Fibroblast of skin of back (primary cell): ENCODE measurements around the gene INPP5A.

ENCODE experiments used
- DNase-seq: peaks from one replicate; pipeline ENCODE4 v3.0.0-alpha.2; 2013

Gene INPP5A

GRCh38 chr10:132774902-132775863, 237.6 kb downstream of the INPP5A start:
- peak; percentile 57 for DNase-seq

GRCh38 chr10:132776186-132776585, 238.6 kb downstream of the INPP5A start:
- no peak for DNase-seq

- DNase-seq = no peak
These were observed 239.2 kb downstream of the INPP5A start for GRCh38 chr10:132776821-132777220.

- no peak for DNase-seq
These were observed 239.9 kb downstream of the INPP5A start for GRCh38 chr10:132777441-132777840.

- DNase-seq = no peak
These were observed 242.1 kb downstream of the INPP5A start for GRCh38 chr10:132779549-132780294.

- no peak for DNase-seq
These were observed 242.8 kb downstream of the INPP5A start for GRCh38 chr10:132780356-132780755.

GRCh38 chr10:132781556-132781955, 244.0 kb downstream of the INPP5A start:
- no peak for DNase-seq

GRCh38 chr10:132783165-132783939, 245.8 kb downstream of the INPP5A start:
- no peak for DNase-seq

GRCh38 chr10:132783940-132784865, 246.6 kb downstream of the INPP5A start:
- DNase-seq = no peak

GRCh38 chr10:132784866-132785722, 247.5 kb downstream of the INPP5A start:
- no peak for DNase-seq

- peak; percentile 15 for DNase-seq
These were observed 248.3 kb downstream of the INPP5A start, which contains the start of gene NKX6-2 for GRCh38 chr10:132785723-132786475. NKX6-2 (minus strand) TSS chr10:132786147; CDS start chr10:132785948, 199 bp downstream.

GRCh38 chr10:132786476-132786883, 248.9 kb downstream of the INPP5A start:
- no peak for DNase-seq

GRCh38 chr10:132786884-132787494, 249.4 kb downstream of the INPP5A start:
- DNase-seq = no peak

- DNase-seq = no peak
These were observed 250.1 kb downstream of the INPP5A start for GRCh38 chr10:132787495-132788179.

- peak; percentile 18 for DNase-seq
These were observed 250.7 kb downstream of the INPP5A start for GRCh38 chr10:132788180-132788830.

GRCh38 chr10:132788831-132789219, 251.2 kb downstream of the INPP5A start:
- no peak for DNase-seq

- no peak for DNase-seq
These were observed 252.1 kb downstream of the INPP5A start for GRCh38 chr10:132789659-132790148.

GRCh38 chr10:132790470-132790869, 252.9 kb downstream of the INPP5A start:
- no peak for DNase-seq
